ENCODE data around the gene KRTAP5-7.

Gene KRTAP5-7

GRCh38 chr11:71507102-71507501 lies 20.0 kb upstream of the KRTAP5-7 start:
- TF ChIP-seq CTCF (IDR thresholded peaks at IDR 0.05; ENCODE audit: insufficient read depth, low read length, missing control alignments): no peak
- no peak overlapping the region for H3K4me3 ChIP-seq (ENCODE audit: low read depth, low read length)
- CTCF ChIA-PET: no interaction called here
- POLR2A ChIA-PET: no interaction called here
- DNase-seq (ENCODE audit: low read depth, low spot score): no peak

- DNase-seq (ENCODE audit: low read depth, low spot score): no peak
- no peak overlapping the region for H3K4me3 ChIP-seq (ENCODE audit: low read depth, low read length)
- CTCF ChIA-PET: no interaction called here
- no peak for TF ChIP-seq CTCF (IDR thresholded peaks at IDR 0.05; ENCODE audit: insufficient read depth, low read length, missing control alignments)
- POLR2A ChIA-PET: no interaction called here
These were observed 8.3 kb upstream of the KRTAP5-7 start for GRCh38 chr11:71518506-71519471.

- POLR2A ChIA-PET: no interaction called here
- CTCF ChIA-PET: no interaction called here
These were observed 7.5 kb upstream of the KRTAP5-7 start for GRCh38 chr11:71519546-71519945.

GRCh38 chr11:71525188-71525937 lies 1.7 kb upstream of the KRTAP5-7 start:
- no peak for TF ChIP-seq CTCF (IDR thresholded peaks at IDR 0.05; ENCODE audit: insufficient read depth, low read length, missing control alignments)
- ChIA-PET POLR2A (no interaction called here), CTCF (no interaction called here)
- H3K4me3 ChIP-seq (ENCODE audit: low read depth, low read length): no peak overlapping the region
- no peak for DNase-seq (ENCODE audit: low read depth, low spot score)

More at GRCh38 chr11:71519546-71519945, 7.5 kb upstream of the KRTAP5-7 start:
- H3K4me3 ChIP-seq (ENCODE audit: low read depth, low read length): no peak overlapping the region
- TF ChIP-seq CTCF (IDR thresholded peaks at IDR 0.05; ENCODE audit: insufficient read depth, low read length, missing control alignments): no peak
- DNase-seq (ENCODE audit: low read depth, low spot score): no peak

- ChIA-PET CTCF (no interaction called here), POLR2A (no interaction called here)
- DNase-seq (ENCODE audit: low read depth, low spot score): no peak
- no peak for TF ChIP-seq CTCF (IDR thresholded peaks at IDR 0.05; ENCODE audit: insufficient read depth, low read length, missing control alignments)
- no peak overlapping the region for H3K4me3 ChIP-seq (ENCODE audit: low read depth, low read length)
These were observed 1.1 kb upstream of the KRTAP5-7 start for GRCh38 chr11:71525938-71526495.
